GM23338 (cell line): ENCODE data around the gene INKA1. TPM values are rescaled to one million over a fixed set of nuclear protein-coding genes. Genes with fewer than 3 reads are reported as not detected.

Source experiments
- ATAC-seq: fragments of 200-7000 bp; cut with Tn5 transposase; 3 replicates; pipeline ENCODE4 v1.9.1; 2020
- DNase-seq: peaks from one replicate; pipeline ENCODE4 v3.0.0-alpha.2; 2015; ENCODE audit warnings: low spot score
- H2AFZ ChIP-seq: fragments of 200-600 bp; sonication (generic); 2 replicates; pipeline ENCODE4 v1.8.0; 2016; ENCODE audit warnings: antibody characterized with exemption, mild to moderate bottlenecking, moderate library complexity
- H3F3A ChIP-seq: fragments of 200-600 bp; sonication (generic); replicated peaks from 2 replicates; pipeline ENCODE4 v1.8.0; 2017; ENCODE audit warnings: antibody characterized with exemption, mixed run types, low read depth
- H3K27ac ChIP-seq: fragments of 200-600 bp; sonication (generic); 2 replicates; pipeline ENCODE4 v1.6.1; 2016; ENCODE audit warnings: low read depth
- H3K27me3 ChIP-seq: fragments of 200-600 bp; sonication (generic); 2 replicates; pipeline ENCODE4 v1.8.0; 2016; ENCODE audit warnings: mild to moderate bottlenecking, mixed run types, moderate library complexity; ENCODE audit not compliant: insufficient read depth
- H3K36me3 ChIP-seq: fragments of 200-600 bp; sonication (generic); 2 replicates; pipeline ENCODE4 v1.8.0; 2016; ENCODE audit warnings: mild to moderate bottlenecking; ENCODE audit not compliant: insufficient read depth
- H3K4me1 ChIP-seq: fragments of 200-600 bp; sonication (generic); 2 replicates; pipeline ENCODE4 v1.8.0; 2016; ENCODE audit warnings: mild to moderate bottlenecking, moderate library complexity; ENCODE audit not compliant: insufficient read depth
- H3K4me2 ChIP-seq: fragments of 200-600 bp; sonication (generic); 2 replicates; pipeline ENCODE4 v1.7.1; 2017; ENCODE audit warnings: mixed run types
- H3K4me3 ChIP-seq: fragments of 200-600 bp; sonication (generic); 2 replicates; pipeline ENCODE4 v1.6.1; 2016; ENCODE audit warnings: mixed run types
- H3K79me2 ChIP-seq: fragments of 200-600 bp; sonication (generic); replicated peaks from 2 replicates; pipeline ENCODE4 v1.8.0; 2017; ENCODE audit warnings: mild to moderate bottlenecking; ENCODE audit not compliant: insufficient read depth
- H3K9me2 ChIP-seq: fragments of 200-600 bp; sonication (generic); 2 replicates; pipeline ENCODE4 v1.8.0; 2017; ENCODE audit not compliant: insufficient read depth
- H4K20me1 ChIP-seq: fragments of 200-600 bp; sonication (generic); replicated peaks from 2 replicates; pipeline ENCODE4 v1.8.0; 2017; ENCODE audit warnings: mild to moderate bottlenecking; ENCODE audit not compliant: insufficient read depth
- H3K27ac Mint-ChIP-seq: 2 replicates; pipeline ENCODE4 v1.8.0; 2020; ENCODE audit warnings: inconsistent platforms, mild to moderate bottlenecking, moderate library complexity, mixed read lengths
- H3K27me3 Mint-ChIP-seq: 3 replicates; pipeline ENCODE4 v1.8.0; 2022; ENCODE audit warnings: low read depth, mild to moderate bottlenecking, moderate library complexity, mixed read lengths, inconsistent platforms; ENCODE audit not compliant: insufficient read depth, poor library complexity
- H3K36me3 Mint-ChIP-seq: 3 replicates; pipeline ENCODE4 v1.8.0; 2021; ENCODE audit warnings: low read depth, mild to moderate bottlenecking, inconsistent platforms, moderate library complexity, mixed read lengths
- H3K4me1 Mint-ChIP-seq: 3 replicates; pipeline ENCODE4 v1.8.0; 2020; ENCODE audit warnings: mild to moderate bottlenecking, inconsistent platforms, mixed read lengths
- H3K4me3 Mint-ChIP-seq: 3 replicates; pipeline ENCODE4 v1.8.0; 2021; ENCODE audit warnings: moderate library complexity, mild to moderate bottlenecking, inconsistent platforms, mixed read lengths
- H3K9me3 Mint-ChIP-seq: 3 replicates; pipeline ENCODE4 v1.8.0; 2020; ENCODE audit warnings: moderate library complexity, mild to moderate bottlenecking, inconsistent platforms, mixed read lengths
- CREB1 ChIP-seq: fragments of 250-450 bp; sonication (Bioruptor Pico); IDR thresholded peaks from 2 replicates; pipeline ENCODE4 v1.5.0; 2020; ENCODE audit warnings: low read depth, mild to moderate bottlenecking, moderate library complexity
- CTCF ChIP-seq, 2 experiments: fragments of 200-600 bp in 1 of 2; sonication (generic) in 1 of 2; conservative IDR thresholded peaks; 2 replicates each; pipeline versions ENCODE4 v1.5.1 to v1.6.1; 2016 to 2017; ENCODE audit warnings: antibody characterized with exemption in 2 of 2, low read depth in 2 of 2, mild to moderate bottlenecking in 2 of 2, moderate library complexity in 1 of 2
- ETS1 ChIP-seq: IDR thresholded peaks from 2 replicates; pipeline ENCODE4 v1.6.1; 2016; ENCODE audit warnings: antibody characterized with exemption
- EZH2 ChIP-seq: fragments of 200-600 bp; sonication (generic); IDR thresholded peaks from one replicate; pipeline ENCODE4 v1.8.0; 2017; ENCODE audit warnings: antibody characterized with exemption, mild to moderate bottlenecking, low read depth; ENCODE audit not compliant: unreplicated experiment
- EZH2phosphoT487 ChIP-seq: fragments of 200-600 bp; sonication (generic); IDR thresholded peaks from one replicate; pipeline ENCODE4 v1.8.1; 2018; ENCODE audit warnings: antibody characterized with exemption; ENCODE audit not compliant: unreplicated experiment
- JUNB ChIP-seq: IDR thresholded peaks from one replicate; pipeline ENCODE4 v1.6.1; 2016; ENCODE audit warnings: antibody characterized with exemption; ENCODE audit not compliant: unreplicated experiment
- NANOG ChIP-seq: IDR thresholded peaks from 2 replicates; pipeline ENCODE4 v1.6.1; 2016; ENCODE audit warnings: antibody characterized with exemption, borderline replicate concordance
- POLR2AphosphoS5 ChIP-seq: IDR thresholded peaks from 2 replicates; pipeline ENCODE4 v1.6.1; 2016; ENCODE audit warnings: antibody characterized with exemption, low read depth
- REST ChIP-seq: IDR thresholded peaks from one replicate; pipeline ENCODE4 v1.6.1; 2018; ENCODE audit warnings: antibody characterized with exemption; ENCODE audit not compliant: unreplicated experiment
- STAT1 ChIP-seq: IDR thresholded peaks from one replicate; pipeline ENCODE4 v1.6.1; 2016; ENCODE audit warnings: antibody characterized with exemption; ENCODE audit not compliant: unreplicated experiment
- ZNF114 ChIP-seq: fragments of 250-450 bp; sonication (Bioruptor Pico); IDR thresholded peaks from 2 replicates; pipeline ENCODE4 v1.5.0; 2020; ENCODE audit warnings: mild to moderate bottlenecking, moderate library complexity
- ZNF331 ChIP-seq: fragments of 250-450 bp; sonication (Bioruptor Pico); IDR thresholded peaks from 2 replicates; pipeline ENCODE4 v1.5.0; 2020; ENCODE audit warnings: low read depth, mild to moderate bottlenecking, moderate library complexity
- ZNF462 ChIP-seq: fragments of 250-450 bp; sonication (Bioruptor Pico); IDR thresholded peaks from 2 replicates; pipeline ENCODE4 v1.5.0; 2020; ENCODE audit warnings: mild to moderate bottlenecking, moderate library complexity
- polyA plus RNA-seq: library from polyadenylated mRNA; unstranded; fragments of >200 nt; fragmentation: Nextera tagmentation; extraction: Ambion mirVana; gene quantifications from 2 replicates; pipeline ENCODE4 v1.2.1, GENCODE V29; 2016
- total RNA-seq: library from RNA; depleted of rRNA; stranded (reverse); fragments of >200 nt; shearing (Covaris generic); gene quantifications from 2 replicates; pipeline ENCODE4 v1.2.3, GENCODE V29; 2014

The INKA1 gene
- total and polyA plus RNA-seq, 2 experiments from 2014 or later, result 3.7 to 4.0 TPM

GRCh38 chr3:49791571-49791970 lies 11.5 kb upstream of the INKA1 start:
- H3K27ac ChIP-seq, result no peak overlapping the region
- no peaks in the 10 kb centered on the region for H3K36me3 ChIP-seq
- H3K4me3 Mint-ChIP-seq, result no peak overlapping the region
- H3K4me3 ChIP-seq, result no peak overlapping the region
- H3K79me2 ChIP-seq, result no peaks in the 10 kb centered on the region
- ATAC-seq (no peak), DNase-seq (no peak)
- H3K4me2 ChIP-seq, result no peak overlapping the region
- H3K4me1 ChIP-seq, result no peaks in the 10 kb centered on the region
- no peaks in the 10 kb centered on the region; the same call in 1 of the 3 replicates for H3K4me1 Mint-ChIP-seq
- no peak overlapping the region for H3K27ac Mint-ChIP-seq
- no peaks in the 10 kb centered on the region for H3K9me3 Mint-ChIP-seq
- no peaks in the 10 kb centered on the region for H4K20me1 ChIP-seq
- no peak for TF ChIP-seq REST
- TF ChIP-seq STAT1, result no peak
- no peak for TF ChIP-seq EZH2
- no peak for TF ChIP-seq JUNB
- TF ChIP-seq ZNF114 (CRISPR knock-in tag), result no peak
- TF ChIP-seq CTCF (conservative IDR thresholded peaks at IDR 0.05; ENCODE audit: low read depth in 2 of 2), result no peak
- no peak for TF ChIP-seq NANOG
- TF ChIP-seq ZNF462 (CRISPR knock-in tag), result no peak
- TF ChIP-seq ZNF331 (CRISPR knock-in tag), result no peak
- no peak for TF ChIP-seq ETS1
- no peak for TF ChIP-seq EZH2phosphoT487
- TF ChIP-seq POLR2AphosphoS5, result no peak
- no peak for TF ChIP-seq CREB1
- no peak overlapping the region for H2AFZ ChIP-seq
- no peaks in the 10 kb centered on the region for H3K36me3 Mint-ChIP-seq
- no peaks in the 10 kb centered on the region for H3K27me3 ChIP-seq
- no peaks in the 10 kb centered on the region for H3K9me2 ChIP-seq
- peaks cover 10% of the 10 kb centered on the region for H3K27me3 Mint-ChIP-seq
- H3F3A ChIP-seq, result no peaks in the 10 kb centered on the region; the same call in 1 of the 2 replicates
